Upper lobe of right lung (tissue), 1 donor: Measurements from ENCODE around the gene AP5B1. TPM values are rescaled to one million over a fixed set of nuclear protein-coding genes. Genes with fewer than 3 reads are reported as not detected.

ENCODE experiments used
- ATAC-seq: fragments of 200-7000 bp; cut with Tn5 transposase; one replicate; pipeline ENCODE4 v1.9.1; 2020; ENCODE audit warnings: mild to moderate bottlenecking, moderate library complexity
- DNase-seq: peaks from one replicate; pipeline ENCODE4 v3.0.0-alpha.2; 2020
- H3K27ac ChIP-seq: fragments of 200-600 bp; one replicate; pipeline ENCODE4 v1.8.0; 2022
- H3K27me3 ChIP-seq: fragments of 200-600 bp; one replicate; pipeline ENCODE4 v1.8.0; 2022; ENCODE audit warnings: mild to moderate bottlenecking
- H3K36me3 ChIP-seq: fragments of 200-600 bp; one replicate; pipeline ENCODE4 v1.8.0; 2022
- H3K4me1 ChIP-seq: fragments of 200-600 bp; one replicate; pipeline ENCODE4 v1.8.0; 2022
- H3K4me3 ChIP-seq: fragments of 200-600 bp; one replicate; pipeline ENCODE4 v1.8.0; 2022; ENCODE audit warnings: mild to moderate bottlenecking
- H3K9me3 ChIP-seq: fragments of 200-600 bp; one replicate; pipeline ENCODE4 v1.8.0; 2022
- CTCF ChIP-seq: fragments of 200-600 bp; IDR thresholded peaks from one replicate; pipeline ENCODE4 v1.8.0; 2022; ENCODE audit warnings: antibody characterized with exemption
- intact Hi-C: fragments of 100-400 bp; cut with DNase I; formaldehyde crosslinking; loops from one replicate; pipeline ENCODE4 v1.11.0; 2022
- total RNA-seq: library from RNA; stranded (reverse); fragmentation: NEBNext Ultra II Directional; extraction: Animal tissue kit (Norgen Biotek cat#: 25700); gene quantifications from one replicate; pipeline ENCODE4 v1.2.1, GENCODE V29; 2021
- donor health status: DM: no; HTN: yes; CAD: no; lungs with severe emphysema.

AP5B1 gene
- total RNA-seq, 1 donor from 2014 or later = 35.6 TPM

- peak; percentile 66 for DNase-seq
- no peak for ATAC-seq
- intact Hi-C loops = no loop called here
- H3K36me3 ChIP-seq = peaks cover 27% of the 10 kb centered on the region
- H3K27ac ChIP-seq = peak overlapping the region; percentile 92
- no peak for TF ChIP-seq CTCF
- H3K4me1 ChIP-seq = peaks cover 31% of the 10 kb centered on the region
- H3K4me3 ChIP-seq = peak overlapping the region; percentile 74
- H3K9me3 ChIP-seq = no peaks in the 10 kb centered on the region
- no peaks in the 10 kb centered on the region for H3K27me3 ChIP-seq
Observed at GRCh38 chr11:65778901-65779668, 1.7 kb downstream of the AP5B1 start.

- Histone ChIP-seq H3K9me3 (no peaks in the 10 kb centered on the region), H3K4me3 (peak overlapping the region; percentile 74), H3K36me3 (peaks cover 27% of the 10 kb centered on the region), H3K27me3 (no peaks in the 10 kb centered on the region), H3K27ac (no peak overlapping the region), H3K4me1 (peaks cover 31% of the 10 kb centered on the region)
- intact Hi-C loops = no loop called here
- no peak for TF ChIP-seq CTCF
- ATAC-seq = no peak
- peak; percentile 63 for DNase-seq
Observed at GRCh38 chr11:65778431-65778900, 2.3 kb downstream of the AP5B1 start.

- Histone ChIP-seq H3K4me3 (no peak overlapping the region), H3K4me1 (peaks cover 31% of the 10 kb centered on the region), H3K36me3 (peaks cover 27% of the 10 kb centered on the region), H3K27me3 (no peaks in the 10 kb centered on the region), H3K27ac (peak overlapping the region; percentile 4), H3K9me3 (no peaks in the 10 kb centered on the region)
- no peak for TF ChIP-seq CTCF
- ATAC-seq (no peak), DNase-seq (peak; percentile 72)
- intact Hi-C loops = no loop called here
Observed at GRCh38 chr11:65777821-65778361, 2.9 kb downstream of the AP5B1 start.

GRCh38 chr11:65777241-65777640, 3.5 kb downstream of the AP5B1 start:
- H3K4me3 ChIP-seq = no peak overlapping the region
- intact Hi-C loops = no loop called here
- H3K27ac ChIP-seq = peak overlapping the region; percentile 73
- ATAC-seq = no peak
- peaks cover 27% of the 10 kb centered on the region for H3K36me3 ChIP-seq
- TF ChIP-seq CTCF = no peak
- H3K27me3 ChIP-seq = no peaks in the 10 kb centered on the region
- DNase-seq = peak; percentile 34
- H3K4me1 ChIP-seq = peaks cover 31% of the 10 kb centered on the region
- H3K9me3 ChIP-seq = no peaks in the 10 kb centered on the region

GRCh38 chr11:65776710-65777141, 4.0 kb downstream of the AP5B1 start:
- Histone ChIP-seq H3K36me3 (peaks cover 27% of the 10 kb centered on the region), H3K27ac (peak overlapping the region; percentile 73), H3K9me3 (no peaks in the 10 kb centered on the region), H3K27me3 (no peaks in the 10 kb centered on the region), H3K4me3 (no peak overlapping the region), H3K4me1 (peaks cover 31% of the 10 kb centered on the region)
- ATAC-seq (no peak), DNase-seq (peak; percentile 48)
- no peak for TF ChIP-seq CTCF
- intact Hi-C loops = no loop called here
